CD1c-positive myeloid dendritic cell (primary cell): ENCODE data around the gene BNC2.

ENCODE experiments used
- DNase-seq: peaks from one replicate; pipeline ENCODE4 v3.0.0-alpha.2; 2016; ENCODE audit errors: extremely low spot score

The BNC2 gene

GRCh38 chr9:16869882-16870595 is 431 bp downstream of the BNC2 start:
- DNase-seq: no peak

- no peak for DNase-seq
Observed at GRCh38 chr9:16869131-16869881, 1.2 kb downstream of the BNC2 start.

GRCh38 chr9:16868701-16869100 is 1.8 kb downstream of the BNC2 start:
- DNase-seq: no peak

GRCh38 chr9:16867576-16868311 is 2.7 kb downstream of the BNC2 start:
- DNase-seq: no peak

- no peak for DNase-seq
Observed at GRCh38 chr9:16866587-16866986, 3.9 kb downstream of the BNC2 start.

GRCh38 chr9:16864649-16865434 is 5.6 kb downstream of the BNC2 start:
- no peak for DNase-seq

GRCh38 chr9:16848179-16848578 is 22.3 kb downstream of the BNC2 start:
- no peak for DNase-seq

GRCh38 chr9:16846986-16847385 is 23.5 kb downstream of the BNC2 start:
- DNase-seq: no peak

- no peak for DNase-seq
Observed at GRCh38 chr9:16846367-16846766, 24.1 kb downstream of the BNC2 start.

- no peak for DNase-seq
Observed at GRCh38 chr9:16834817-16835216, 35.7 kb downstream of the BNC2 start.

- no peak for DNase-seq
Observed at GRCh38 chr9:16833296-16833835, 37.1 kb downstream of the BNC2 start.

- no peak for DNase-seq
Observed at GRCh38 chr9:16832101-16832500, 38.4 kb downstream of the BNC2 start.

GRCh38 chr9:16830806-16831205 is 39.7 kb downstream of the BNC2 start:
- no peak for DNase-seq

- no peak for DNase-seq
Observed at GRCh38 chr9:16828340-16829281, 41.9 kb downstream of the BNC2 start.

- no peak for DNase-seq
Observed at GRCh38 chr9:16825971-16826625, 44.4 kb downstream of the BNC2 start.

GRCh38 chr9:16825331-16825725 is 45.1 kb downstream of the BNC2 start:
- DNase-seq: no peak

GRCh38 chr9:16824545-16825330 is 45.7 kb downstream of the BNC2 start:
- no peak for DNase-seq

GRCh38 chr9:16823906-16824305 is 46.6 kb downstream of the BNC2 start:
- no peak for DNase-seq

- no peak for DNase-seq
Observed at GRCh38 chr9:16821344-16821743, 49.1 kb downstream of the BNC2 start.
